Inferior parietal cortex (tissue), 1 donor: ENCODE results near the gene ECEL1.
"Not testable (repeated sequence)": the region's sequence is repeated elsewhere in the genome, so short reads cannot be mapped to it uniquely, and the experiment has no call there.

Experiments used
- DNase-seq: peaks from one replicate; pipeline ENCODE4 v3.0.0-alpha.2; 2016; ENCODE audit errors: extremely low spot score

Gene ECEL1

GRCh38 chr2:232443047-232443446, 44.6 kb downstream of the ECEL1 start:
- not testable (repeated sequence) for DNase-seq

GRCh38 chr2:232442431-232442830, 45.2 kb downstream of the ECEL1 start:
- DNase-seq: not testable (repeated sequence)

GRCh38 chr2:232441922-232442321, 45.7 kb downstream of the ECEL1 start:
- DNase-seq: not testable (repeated sequence)

GRCh38 chr2:232441147-232441651, 46.4 kb downstream of the ECEL1 start:
- no peak for DNase-seq

GRCh38 chr2:232440220-232441018, 47.2 kb downstream of the ECEL1 start:
- DNase-seq: peak; percentile 86

GRCh38 chr2:232439758-232440135, 47.9 kb downstream of the ECEL1 start:
- DNase-seq: no peak

GRCh38 chr2:232438951-232439757, 48.5 kb downstream of the ECEL1 start:
- DNase-seq: no peak

- DNase-seq: no peak
Measured at GRCh38 chr2:232438091-232438490, 49.5 kb downstream of the ECEL1 start.

GRCh38 chr2:232437195-232437571, 50.5 kb downstream of the ECEL1 start:
- no peak for DNase-seq

- no peak for DNase-seq
Measured at GRCh38 chr2:232436381-232437194, 51.0 kb downstream of the ECEL1 start.

GRCh38 chr2:232435805-232436204, 51.8 kb downstream of the ECEL1 start:
- no peak for DNase-seq

- DNase-seq: no peak
Measured at GRCh38 chr2:232435375-232435648, 52.3 kb downstream of the ECEL1 start.

GRCh38 chr2:232434563-232435374, 52.9 kb downstream of the ECEL1 start:
- no peak for DNase-seq

- no peak for DNase-seq
Measured at GRCh38 chr2:232434091-232434490, 53.5 kb downstream of the ECEL1 start.

GRCh38 chr2:232433622-232434021, 54.0 kb downstream of the ECEL1 start:
- DNase-seq: not testable (repeated sequence)

GRCh38 chr2:232432598-232433184, 54.9 kb downstream of the ECEL1 start:
- no peak for DNase-seq

GRCh38 chr2:232431705-232432590, 55.7 kb downstream of the ECEL1 start:
- no peak for DNase-seq
